ENCODE data around the gene EEF1A2.

GRCh38 chr20:63472862-63473390 lies 26.0 kb downstream of the EEF1A2 start:
- TF ChIP-seq CTCF (IDR thresholded peaks at IDR 0.05) = no peak
- TF ChIP-seq ZFX (IDR thresholded peaks at IDR 0.05; ENCODE audit: borderline replicate concordance) = no peak

All from 22Rv1 (cell line).